CD4-positive, alpha-beta memory T cell (primary cell): ENCODE measurements around the gene ABCF2. TPM values are rescaled to one million over a fixed set of nuclear protein-coding genes. Genes with fewer than 3 reads are reported as not detected.

Experiments
- CTCF ChIA-PET: fragments of 350-600 bp; sonication (Branson Sonifier 250); formaldehyde crosslinking; loops from one replicate; lab custom pipeline; 2021; ENCODE audit warnings: inconsistent platforms; ENCODE audit not compliant: partially characterized antibody; lab: Charles Lee
- POLR2A ChIA-PET: fragments of 350-600 bp; sonication (Branson Sonifier 250); formaldehyde crosslinking; loops from one replicate; lab custom pipeline; 2021; ENCODE audit not compliant: partially characterized antibody; lab: Charles Lee
- DNase-seq, 5 donors: peaks; one replicate each; pipeline versions ENCODE4 v3.0.0 to v3.0.0-alpha.2; 2020 to 2022; ENCODE audit warnings: mixed read lengths in 1 of 5
- H3K27ac ChIP-seq: one replicate; pipeline ENCODE4 v1.7.0; 2013; ENCODE audit warnings: low read depth, low read length
- H3K27me3 ChIP-seq: 2 replicates; pipeline ENCODE4 v1.7.0; 2013; ENCODE audit warnings: mild to moderate bottlenecking, low read length, moderate library complexity; ENCODE audit not compliant: insufficient read depth
- H3K36me3 ChIP-seq: 2 replicates; pipeline ENCODE4 v1.7.0; 2013; ENCODE audit warnings: mild to moderate bottlenecking, low read length, moderate library complexity; ENCODE audit not compliant: insufficient read depth
- H3K4me1 ChIP-seq: 2 replicates; pipeline ENCODE4 v1.7.0; 2013; ENCODE audit warnings: mild to moderate bottlenecking, low read length, moderate library complexity; ENCODE audit not compliant: insufficient read depth
- H3K4me3 ChIP-seq, 2 donors: one replicate each; pipeline ENCODE4 v1.7.0; 2013; ENCODE audit warnings: low read length in 2 of 2, mild to moderate bottlenecking in 1 of 2
- H3K9me3 ChIP-seq, 2 donors: one replicate each; pipeline ENCODE4 v1.7.0; 2013; ENCODE audit warnings: low read length in 2 of 2, control low read depth in 1 of 2; ENCODE audit not compliant: control insufficient read depth in 1 of 2
- H3K27ac Mint-ChIP-seq, 7 donors: one replicate each; pipeline ENCODE4 v1.8.0; 2020 to 2021; ENCODE audit warnings: mixed read lengths in 7 of 7, mild to moderate bottlenecking in 6 of 7, inconsistent platforms in 3 of 7, moderate library complexity in 3 of 7
- H3K27me3 Mint-ChIP-seq, 2 donors: one replicate each; pipeline ENCODE4 v1.8.0; 2020 to 2021; ENCODE audit warnings: mixed read lengths in 2 of 2
- H3K36me3 Mint-ChIP-seq, 2 donors: one replicate each; pipeline ENCODE4 v1.8.0; 2020 to 2021; ENCODE audit warnings: mixed read lengths in 2 of 2, inconsistent platforms in 1 of 2, mild to moderate bottlenecking in 1 of 2
- H3K4me1 Mint-ChIP-seq, 4 donors: one replicate each; pipeline ENCODE4 v1.8.0; 2020 to 2021; ENCODE audit warnings: mixed read lengths in 4 of 4, mild to moderate bottlenecking in 1 of 4
- H3K4me3 Mint-ChIP-seq, 8 donors: one replicate each; pipeline ENCODE4 v1.8.0; 2020 to 2021; ENCODE audit warnings: mixed read lengths in 8 of 8, mild to moderate bottlenecking in 7 of 8, moderate library complexity in 6 of 8, inconsistent platforms in 3 of 8
- H3K9me3 Mint-ChIP-seq, 8 donors: one replicate each; pipeline ENCODE4 v1.8.0; 2020 to 2021; ENCODE audit warnings: mixed read lengths in 8 of 8, mild to moderate bottlenecking in 5 of 8, inconsistent platforms in 3 of 8, moderate library complexity in 1 of 8
- intact Hi-C: fragments of 100-400 bp; cut with micrococcal nuclease; formaldehyde crosslinking; loops from one replicate; pipeline ENCODE4 v1.15.1; 2023
- polyA plus RNA-seq, 2 donors: library from polyadenylated mRNA; unstranded; fragments of 300-500 nt; fragmentation: Illumina TruSeq; gene quantifications; one replicate each; pipeline ENCODE4 v1.2.3, GENCODE V29; 2021
- total RNA-seq, 2 experiments: library from RNA; stranded (reverse); gene quantifications; one replicate each; pipeline ENCODE4 v1.2.3, GENCODE V29; 2021

The ABCF2 gene
- total and polyA plus RNA-seq, 4 experiments from 2014 or later = 31.4 to 37.3 (median 34.4) TPM

- DNase-seq = no peak
- ChIA-PET POLR2A (interaction anchor here (0.7 kb wide), 2 partner anchors 16 to 22 kb away, joined by 3 read pairs; partner anchors contain the start of genes ABCF2 and CHPF2), CTCF (no interaction called here)
- Mint-ChIP-seq H3K36me3 (peaks cover 21 to 35% of the 10 kb centered on the region in 2 donors), H3K27me3 (no peaks in the 10 kb centered on the region), H3K9me3 (peaks cover 0 to 2% (median 0%) of the 10 kb centered on the region in 8 donors), H3K27ac (peak within 1 kb of the TSS in 6 of 7 donors; percentile 64 to 91 (median 77)), H3K4me3 (peak within 1 kb of the TSS in 2 of 8 donors; percentile 32 to 52), H3K4me1 (peaks cover 27 to 50% (median 36%) of the 10 kb centered on the region in 4 donors)
- Histone ChIP-seq H3K27ac (no peak within 1 kb of the TSS), H3K27me3 (no peaks in the 10 kb centered on the region), H3K4me1 (peaks cover 33% of the 10 kb centered on the region), H3K9me3 (no peaks in the 10 kb centered on the region), H3K36me3 (peaks cover 26% of the 10 kb centered on the region), H3K4me3 (no peak within 1 kb of the TSS)
- intact Hi-C loops = no loop called here
Measured at GRCh38 chr7:151210087-151210854, 16.7 kb downstream of the ABCF2 start, which contains the start of gene H2BK1. Gene H2BK1, minus strand, starts transcription at chr7:151210488. Its CDS starts 170 bp downstream, at chr7:151210318.

DNA sequence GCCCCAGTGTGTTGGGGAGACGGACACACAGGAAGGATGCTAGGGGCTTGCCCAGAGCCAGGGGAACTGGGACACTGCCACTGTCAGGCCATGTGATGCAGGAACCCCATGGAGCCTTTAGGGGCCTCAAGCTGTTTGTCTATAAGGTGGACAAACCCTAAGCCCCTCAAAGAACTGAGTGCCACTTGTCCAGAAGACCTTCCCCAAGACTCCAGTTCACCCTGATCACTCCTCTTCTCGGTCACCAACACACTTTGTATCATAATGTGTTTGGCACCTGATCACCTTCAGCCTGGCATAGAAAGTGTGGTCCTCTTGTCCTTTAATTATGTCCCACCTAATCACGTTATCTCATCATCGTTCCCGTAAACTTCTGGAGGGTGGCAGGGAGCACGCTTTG is 17.4 kb downstream of the ABCF2 start:
- DNase-seq = no peak
- CTCF ChIA-PET = interaction anchor here (1.2 kb wide), 1 partner anchor 34 kb away, joined by 5 read pairs; no protein-coding TSS in a partner anchor

GRCh38 chr7:151208253-151208862 is 18.6 kb downstream of the ABCF2 start:
- POLR2A ChIA-PET = interaction anchor here (0.6 to 2.7 kb wide), 4 partner anchors 10 to 1181 kb away, joined by 3 to 25 read pairs (median 11); partner anchors contain the start of genes ABCF2 and CHPF2
- H3K27ac Mint-ChIP-seq = peak overlapping the region; percentile 41 to 99 (median 98)
- H3K4me3 Mint-ChIP-seq = peak overlapping the region in 3 of 8 donors; percentile 3 to 68 (median 31)
- DNase-seq = no peak
- H3K4me1 Mint-ChIP-seq = peaks cover 27 to 56% (median 40%) of the 10 kb centered on the region in 4 donors
- intact Hi-C loops = loop anchor here (5.0 kb wide), 1 partner anchor 39 kb away; the partner anchor contains the start of gene SMARCD3
- no peaks in the 10 kb centered on the region for H3K9me3 ChIP-seq
- peaks cover 37% of the 10 kb centered on the region for H3K4me1 ChIP-seq
- H3K4me3 ChIP-seq = no peak overlapping the region
- H3K36me3 Mint-ChIP-seq = peaks cover 9 to 18% of the 10 kb centered on the region in 2 donors
- no peaks in the 10 kb centered on the region for H3K27me3 ChIP-seq
- peak overlapping the region; percentile 57 for H3K27ac ChIP-seq
- H3K9me3 Mint-ChIP-seq = no peaks in the 10 kb centered on the region
- H3K36me3 ChIP-seq = peaks cover 7% of the 10 kb centered on the region
- no peaks in the 10 kb centered on the region for H3K27me3 Mint-ChIP-seq
- CTCF ChIA-PET = interaction anchor here (1.2 to 2.9 kb wide), 3 partner anchors 17 to 36 kb away, joined by 3 to 26 read pairs (median 5); no protein-coding TSS in a partner anchor

More for the DNA sequence above, 17.4 kb downstream of the ABCF2 start:
- H3K36me3 Mint-ChIP-seq = peaks cover 14 to 28% of the 10 kb centered on the region in 2 donors
- Histone ChIP-seq H3K27me3 (no peaks in the 10 kb centered on the region), H3K36me3 (peaks cover 19% of the 10 kb centered on the region), H3K27ac (no peak overlapping the region), H3K4me1 (peaks cover 37% of the 10 kb centered on the region), H3K4me3 (no peak overlapping the region), H3K9me3 (no peaks in the 10 kb centered on the region)
- peaks cover 0 to 2% (median 0%) of the 10 kb centered on the region in 8 donors for H3K9me3 Mint-ChIP-seq
- no peaks in the 10 kb centered on the region for H3K27me3 Mint-ChIP-seq
- peak overlapping the region in 5 of 7 donors; percentile 64 to 91 (median 79) for H3K27ac Mint-ChIP-seq
- POLR2A ChIA-PET = no interaction called here
- intact Hi-C loops = loop anchor here (5.0 kb wide), 1 partner anchor 38 kb away; the partner anchor contains the start of gene SMARCD3
- H3K4me1 Mint-ChIP-seq = peaks cover 27 to 56% (median 39%) of the 10 kb centered on the region in 4 donors
- H3K4me3 Mint-ChIP-seq = peak overlapping the region in 1 of 8 donors; percentile 32

GRCh38 chr7:151207804-151208203 is 19.2 kb downstream of the ABCF2 start:
- H3K9me3 ChIP-seq = no peaks in the 10 kb centered on the region
- intact Hi-C loops = loop anchor here (1.0 to 5.0 kb wide), 2 partner anchors 19 to 39 kb away; partner anchors contain the start of genes ABCF2 and SMARCD3
- CTCF ChIA-PET = interaction anchor here (1.0 to 2.9 kb wide), 4 partner anchors 14 to 38 kb away, joined by 3 to 26 read pairs (median 4); no protein-coding TSS in a partner anchor
- H3K4me1 Mint-ChIP-seq = peaks cover 27 to 56% (median 40%) of the 10 kb centered on the region in 4 donors
- POLR2A ChIA-PET = interaction anchor here (0.6 to 2.7 kb wide), 6 partner anchors 10 to 1181 kb away, joined by 3 to 25 read pairs (median 6); partner anchors contain the start of genes ABCF2 and CHPF2
- H3K27me3 ChIP-seq = no peaks in the 10 kb centered on the region
- H3K4me1 ChIP-seq = peaks cover 37% of the 10 kb centered on the region
- H3K36me3 Mint-ChIP-seq = peaks cover 4 to 13% of the 10 kb centered on the region in 2 donors
- H3K4me3 ChIP-seq = no peak overlapping the region
- H3K9me3 Mint-ChIP-seq = no peaks in the 10 kb centered on the region
- no peak for DNase-seq
- H3K27ac Mint-ChIP-seq = peak overlapping the region; percentile 82 to 99 (median 98)
- H3K27ac ChIP-seq = peak overlapping the region; percentile 57
- peak overlapping the region in 6 of 8 donors; percentile 52 to 89 (median 79) for H3K4me3 Mint-ChIP-seq
- H3K27me3 Mint-ChIP-seq = no peaks in the 10 kb centered on the region
- peaks cover 1% of the 10 kb centered on the region for H3K36me3 ChIP-seq

GRCh38 chr7:151207315-151207714 is 19.7 kb downstream of the ABCF2 start:
- no peaks in the 10 kb centered on the region for H3K27me3 ChIP-seq
- DNase-seq = no peak
- peaks cover 37% of the 10 kb centered on the region for H3K4me1 ChIP-seq
- H3K36me3 Mint-ChIP-seq = peaks cover 4 to 11% of the 10 kb centered on the region in 2 donors
- no peaks in the 10 kb centered on the region for H3K9me3 ChIP-seq
- H3K27ac Mint-ChIP-seq = peak overlapping the region; percentile 82 to 99 (median 98)
- intact Hi-C loops = loop anchor here (1.0 to 5.0 kb wide), 2 partner anchors 20 to 40 kb away; partner anchors contain the start of genes ABCF2 and SMARCD3
- peaks cover 27 to 56% (median 40%) of the 10 kb centered on the region in 4 donors for H3K4me1 Mint-ChIP-seq
- no peaks in the 10 kb centered on the region for H3K36me3 ChIP-seq
- ChIA-PET CTCF (interaction anchor here (1.0 to 2.9 kb wide), 6 partner anchors 12 to 40 kb away, joined by 3 to 26 read pairs (median 4); no protein-coding TSS in a partner anchor), POLR2A (interaction anchor here (0.6 to 2.7 kb wide), 6 partner anchors 17 to 176 kb away, joined by 3 to 25 read pairs (median 6); partner anchors contain the start of genes ABCF2 and CHPF2)
- H3K4me3 Mint-ChIP-seq = peak overlapping the region in 7 of 8 donors; percentile 52 to 89 (median 79)
- H3K27me3 Mint-ChIP-seq = no peaks in the 10 kb centered on the region
- peak overlapping the region; percentile 57 for H3K27ac ChIP-seq
- no peaks in the 10 kb centered on the region for H3K9me3 Mint-ChIP-seq
- H3K4me3 ChIP-seq = no peak overlapping the region

- DNase-seq = peak; percentile 71 to 83 (median 81)
- Mint-ChIP-seq H3K4me3 (peak overlapping the region; percentile 52 to 89 (median 78)), H3K4me1 (peaks cover 27 to 56% (median 40%) of the 10 kb centered on the region in 4 donors), H3K9me3 (no peaks in the 10 kb centered on the region), H3K36me3 (peaks cover 4 to 7% of the 10 kb centered on the region in 2 donors), H3K27me3 (no peaks in the 10 kb centered on the region), H3K27ac (peak overlapping the region; percentile 82 to 99 (median 98))
- ChIA-PET CTCF (interaction anchor here (1.0 to 2.9 kb wide), 6 partner anchors 11 to 40 kb away, joined by 3 to 26 read pairs (median 4); no protein-coding TSS in a partner anchor), POLR2A (interaction anchor here (0.6 to 2.7 kb wide), 7 partner anchors 18 to 177 kb away, joined by 3 to 25 read pairs (median 3); partner anchors contain the start of genes ABCF2 and CHPF2)
- peaks cover 37% of the 10 kb centered on the region for H3K4me1 ChIP-seq
- H3K9me3 ChIP-seq = no peaks in the 10 kb centered on the region
- H3K27ac ChIP-seq = peak overlapping the region; percentile 57
- no peaks in the 10 kb centered on the region for H3K36me3 ChIP-seq
- intact Hi-C loops = loop anchor here (1.0 to 5.0 kb wide), 2 partner anchors 20 to 40 kb away; partner anchors contain the start of genes ABCF2 and SMARCD3
- no peaks in the 10 kb centered on the region for H3K27me3 ChIP-seq
- no peak overlapping the region for H3K4me3 ChIP-seq
Measured at GRCh38 chr7:151206914-151207313, 20.1 kb downstream of the ABCF2 start.
